Fibroblast of gingiva (primary cell): Measurements from ENCODE around the gene CKAP5.

ENCODE experiments used
- DNase-seq: peaks from one replicate; pipeline ENCODE4 v3.0.0-alpha.2; 2011; ENCODE audit warnings: low read depth

The CKAP5 gene

GRCh38 chr11:46698597-46698996, 147.5 kb downstream of the CKAP5 start:
- no peak for DNase-seq

- no peak for DNase-seq
Measured at GRCh38 chr11:46697723-46698122, 148.4 kb downstream of the CKAP5 start.

GRCh38 chr11:46697303-46697702, 148.8 kb downstream of the CKAP5 start:
- DNase-seq: no peak

GRCh38 chr11:46696212-46696558, 149.9 kb downstream of the CKAP5 start:
- DNase-seq: no peak

- no peak for DNase-seq
Measured at GRCh38 chr11:46695345-46696211, 150.5 kb downstream of the CKAP5 start.

- no peak for DNase-seq
Measured at GRCh38 chr11:46694607-46695006, 151.5 kb downstream of the CKAP5 start.

GRCh38 chr11:46694072-46694471, 152.0 kb downstream of the CKAP5 start:
- no peak for DNase-seq

- no peak for DNase-seq
Measured at GRCh38 chr11:46693597-46694012, 152.5 kb downstream of the CKAP5 start.
